Measurements from ENCODE around the gene EBP.

The EBP gene

GRCh38 chrX:48509245-48509590 is 12.4 kb upstream of the EBP start:
- H3K9me3 ChIP-seq (ENCODE audit: control insufficient read depth, low read length): no peaks in the 10 kb centered on the region
- no peak overlapping the region for H3K27ac ChIP-seq (ENCODE audit: insufficient read depth, low read depth, low read length, poor library complexity, severe bottlenecking)
- no peaks in the 10 kb centered on the region for H3K27me3 ChIP-seq (ENCODE audit: control insufficient read depth, insufficient read depth, low read length, poor library complexity, severe bottlenecking)
- H3K4me1 ChIP-seq (ENCODE audit: control insufficient read depth, insufficient read depth, low read length): no peaks in the 10 kb centered on the region
- H3K4me3 ChIP-seq (ENCODE audit: insufficient read depth, low read depth, low read length): peak overlapping the region; percentile 68
- no peaks in the 10 kb centered on the region for H3K36me3 ChIP-seq (ENCODE audit: control insufficient read depth, insufficient read depth, low read length)
- 4% methylated on average over 16 of the region's 16 CpGs for WGBS, 2 experiments

GRCh38 chrX:48509619-48510018 is 12.0 kb upstream of the EBP start:
- 67 to 74% methylated on average over 11 of the region's 11 CpGs for WGBS, 2 experiments

GRCh38 chrX:48511560-48511959 is 10.0 kb upstream of the EBP start:
- Histone ChIP-seq H3K27me3 (ENCODE audit: control insufficient read depth, insufficient read depth, low read length, poor library complexity, severe bottlenecking) (no peaks in the 10 kb centered on the region), H3K4me1 (ENCODE audit: control insufficient read depth, insufficient read depth, low read length) (no peaks in the 10 kb centered on the region), H3K27ac (ENCODE audit: insufficient read depth, low read depth, low read length, poor library complexity, severe bottlenecking) (no peak overlapping the region), H3K36me3 (ENCODE audit: control insufficient read depth, insufficient read depth, low read length) (no peaks in the 10 kb centered on the region), H3K9me3 (ENCODE audit: control insufficient read depth, low read length) (no peaks in the 10 kb centered on the region), H3K4me3 (ENCODE audit: insufficient read depth, low read depth, low read length) (no peak overlapping the region)
- WGBS, 2 experiments: 74 to 78% methylated on average over 4 of the region's 4 CpGs

More at GRCh38 chrX:48509619-48510018, 12.0 kb upstream of the EBP start:
- Histone ChIP-seq H3K27me3 (ENCODE audit: control insufficient read depth, insufficient read depth, low read length, poor library complexity, severe bottlenecking) (no peaks in the 10 kb centered on the region), H3K4me3 (ENCODE audit: insufficient read depth, low read depth, low read length) (peak overlapping the region; percentile 68), H3K9me3 (ENCODE audit: control insufficient read depth, low read length) (no peaks in the 10 kb centered on the region), H3K4me1 (ENCODE audit: control insufficient read depth, insufficient read depth, low read length) (no peaks in the 10 kb centered on the region), H3K27ac (ENCODE audit: insufficient read depth, low read depth, low read length, poor library complexity, severe bottlenecking) (no peak overlapping the region), H3K36me3 (ENCODE audit: control insufficient read depth, insufficient read depth, low read length) (no peaks in the 10 kb centered on the region)

- Histone ChIP-seq H3K9me3 (ENCODE audit: control insufficient read depth, low read length) (no peaks in the 10 kb centered on the region), H3K4me1 (ENCODE audit: control insufficient read depth, insufficient read depth, low read length) (no peaks in the 10 kb centered on the region), H3K27ac (ENCODE audit: insufficient read depth, low read depth, low read length, poor library complexity, severe bottlenecking) (no peak overlapping the region), H3K36me3 (ENCODE audit: control insufficient read depth, insufficient read depth, low read length) (no peaks in the 10 kb centered on the region), H3K4me3 (ENCODE audit: insufficient read depth, low read depth, low read length) (no peak overlapping the region), H3K27me3 (ENCODE audit: control insufficient read depth, insufficient read depth, low read length, poor library complexity, severe bottlenecking) (no peaks in the 10 kb centered on the region)
- WGBS, 2 experiments: 94 to 96% methylated on average over 20 of the region's 20 CpGs
Observed at GRCh38 chrX:48512371-48512935, 9.2 kb upstream of the EBP start.

GRCh38 chrX:48513670-48514069 is 7.9 kb upstream of the EBP start:
- Histone ChIP-seq H3K4me1 (ENCODE audit: control insufficient read depth, insufficient read depth, low read length) (no peaks in the 10 kb centered on the region), H3K36me3 (ENCODE audit: control insufficient read depth, insufficient read depth, low read length) (no peaks in the 10 kb centered on the region), H3K27me3 (ENCODE audit: control insufficient read depth, insufficient read depth, low read length, poor library complexity, severe bottlenecking) (no peaks in the 10 kb centered on the region), H3K27ac (ENCODE audit: insufficient read depth, low read depth, low read length, poor library complexity, severe bottlenecking) (no peak overlapping the region), H3K9me3 (ENCODE audit: control insufficient read depth, low read length) (no peaks in the 10 kb centered on the region), H3K4me3 (ENCODE audit: insufficient read depth, low read depth, low read length) (no peak overlapping the region)
- 83 to 97% methylated on average over 4 of the region's 4 CpGs for WGBS, 2 experiments

- no peaks in the 10 kb centered on the region for H3K36me3 ChIP-seq (ENCODE audit: control insufficient read depth, insufficient read depth, low read length)
- no peaks in the 10 kb centered on the region for H3K4me1 ChIP-seq (ENCODE audit: control insufficient read depth, insufficient read depth, low read length)
- H3K27me3 ChIP-seq (ENCODE audit: control insufficient read depth, insufficient read depth, low read length, poor library complexity, severe bottlenecking): no peaks in the 10 kb centered on the region
- no peak overlapping the region for H3K27ac ChIP-seq (ENCODE audit: insufficient read depth, low read depth, low read length, poor library complexity, severe bottlenecking)
- WGBS, 2 experiments: 93 to 96% methylated on average over 16 of the region's 16 CpGs
- H3K4me3 ChIP-seq (ENCODE audit: insufficient read depth, low read depth, low read length): no peak overlapping the region
- no peaks in the 10 kb centered on the region for H3K9me3 ChIP-seq (ENCODE audit: control insufficient read depth, low read length)
Observed at GRCh38 chrX:48514126-48514806, 7.3 kb upstream of the EBP start.

- no peak overlapping the region for H3K4me3 ChIP-seq (ENCODE audit: insufficient read depth, low read depth, low read length)
- no peak overlapping the region for H3K27ac ChIP-seq (ENCODE audit: insufficient read depth, low read depth, low read length, poor library complexity, severe bottlenecking)
- no peaks in the 10 kb centered on the region for H3K9me3 ChIP-seq (ENCODE audit: control insufficient read depth, low read length)
- 94 to 95% methylated on average over 9 of the region's 9 CpGs for WGBS, 2 experiments
- no peaks in the 10 kb centered on the region for H3K36me3 ChIP-seq (ENCODE audit: control insufficient read depth, insufficient read depth, low read length)
- no peaks in the 10 kb centered on the region for H3K4me1 ChIP-seq (ENCODE audit: control insufficient read depth, insufficient read depth, low read length)
- H3K27me3 ChIP-seq (ENCODE audit: control insufficient read depth, insufficient read depth, low read length, poor library complexity, severe bottlenecking): no peaks in the 10 kb centered on the region
Observed at GRCh38 chrX:48514868-48515460, 6.6 kb upstream of the EBP start.

- 93 to 97% methylated on average over 9 to 10 of the region's 10 CpGs for WGBS, 2 experiments
- Histone ChIP-seq H3K36me3 (ENCODE audit: control insufficient read depth, insufficient read depth, low read length) (no peaks in the 10 kb centered on the region), H3K4me1 (ENCODE audit: control insufficient read depth, insufficient read depth, low read length) (no peaks in the 10 kb centered on the region), H3K9me3 (ENCODE audit: control insufficient read depth, low read length) (no peaks in the 10 kb centered on the region), H3K4me3 (ENCODE audit: insufficient read depth, low read depth, low read length) (no peak overlapping the region), H3K27ac (ENCODE audit: insufficient read depth, low read depth, low read length, poor library complexity, severe bottlenecking) (no peak overlapping the region), H3K27me3 (ENCODE audit: control insufficient read depth, insufficient read depth, low read length, poor library complexity, severe bottlenecking) (no peaks in the 10 kb centered on the region)
Observed at GRCh38 chrX:48515842-48516241, 5.8 kb upstream of the EBP start.

GRCh38 chrX:48516285-48516684 is 5.3 kb upstream of the EBP start:
- H3K4me3 ChIP-seq (ENCODE audit: insufficient read depth, low read depth, low read length): no peak overlapping the region
- no peak overlapping the region for H3K27ac ChIP-seq (ENCODE audit: insufficient read depth, low read depth, low read length, poor library complexity, severe bottlenecking)
- WGBS, 2 experiments: 90 to 93% methylated on average over 10 of the region's 10 CpGs
- no peaks in the 10 kb centered on the region for H3K36me3 ChIP-seq (ENCODE audit: control insufficient read depth, insufficient read depth, low read length)
- H3K27me3 ChIP-seq (ENCODE audit: control insufficient read depth, insufficient read depth, low read length, poor library complexity, severe bottlenecking): no peaks in the 10 kb centered on the region
- H3K4me1 ChIP-seq (ENCODE audit: control insufficient read depth, insufficient read depth, low read length): no peaks in the 10 kb centered on the region
- no peaks in the 10 kb centered on the region for H3K9me3 ChIP-seq (ENCODE audit: control insufficient read depth, low read length)

- 94% methylated on average over 5 of the region's 5 CpGs for WGBS, 2 experiments
- no peak overlapping the region for H3K27ac ChIP-seq (ENCODE audit: insufficient read depth, low read depth, low read length, poor library complexity, severe bottlenecking)
- no peaks in the 10 kb centered on the region for H3K4me1 ChIP-seq (ENCODE audit: control insufficient read depth, insufficient read depth, low read length)
- no peaks in the 10 kb centered on the region for H3K9me3 ChIP-seq (ENCODE audit: control insufficient read depth, low read length)
- H3K36me3 ChIP-seq (ENCODE audit: control insufficient read depth, insufficient read depth, low read length): no peaks in the 10 kb centered on the region
- H3K4me3 ChIP-seq (ENCODE audit: insufficient read depth, low read depth, low read length): no peak overlapping the region
- H3K27me3 ChIP-seq (ENCODE audit: control insufficient read depth, insufficient read depth, low read length, poor library complexity, severe bottlenecking): no peaks in the 10 kb centered on the region
Observed at GRCh38 chrX:48516987-48517386, 4.6 kb upstream of the EBP start.

Measured in ectodermal cell (in vitro differentiated cells).